Small intestine (tissue), 7 donors: ENCODE data around the gene FPR2. TPM values are rescaled to one million over a fixed set of nuclear protein-coding genes. Genes with fewer than 3 reads are reported as not detected.

Experiments used
- DNase-seq, 2 donors: peaks; one replicate each; pipeline versions ENCODE4 v3.0.0 to v3.0.0-alpha.2; 2013
- FAIRE-seq: peaks from 2 replicates; lab custom pipeline; 2012; peaks lifted over from hg19 to GRCh38; lab: Jason Lieb, UNC
- H3K27ac ChIP-seq, 3 donors: one replicate each; pipeline ENCODE4 v1.5.1; 2013; ENCODE audit warnings: low read length in 2 of 3, mild to moderate bottlenecking in 2 of 3, control low read depth in 1 of 3, inconsistent platforms in 1 of 3, low read depth in 1 of 3, moderate library complexity in 1 of 3
- H3K27me3 ChIP-seq, 3 donors: one replicate each; pipeline ENCODE4 v1.6.1; 2013; ENCODE audit warnings: low read length in 3 of 3, inconsistent platforms in 1 of 3; ENCODE audit not compliant: control insufficient read depth in 3 of 3, insufficient read depth in 3 of 3
- H3K36me3 ChIP-seq, 3 donors: one replicate each; pipeline ENCODE4 v1.6.1; 2013; ENCODE audit warnings: low read length in 3 of 3, inconsistent platforms in 1 of 3, low read depth in 1 of 3, mild to moderate bottlenecking in 1 of 3, moderate library complexity in 1 of 3; ENCODE audit not compliant: control insufficient read depth in 3 of 3, insufficient read depth in 2 of 3
- H3K4me1 ChIP-seq, 3 donors: one replicate each; pipeline ENCODE4 v1.6.1; 2013; ENCODE audit warnings: low read length in 2 of 3, inconsistent platforms in 1 of 3, low read depth in 1 of 3, mild to moderate bottlenecking in 1 of 3, moderate library complexity in 1 of 3; ENCODE audit not compliant: control insufficient read depth in 3 of 3, insufficient read depth in 2 of 3
- H3K4me3 ChIP-seq, 3 donors: one replicate each; pipeline ENCODE4 v1.5.1; 2013; ENCODE audit warnings: low read length in 3 of 3, control low read depth in 1 of 3, inconsistent platforms in 1 of 3, low read depth in 1 of 3, mild to moderate bottlenecking in 1 of 3, moderate library complexity in 1 of 3
- H3K9me3 ChIP-seq, 2 donors: one replicate each; pipeline ENCODE4 v1.6.1; 2013; ENCODE audit warnings: low read depth in 1 of 2, low read length in 1 of 2; ENCODE audit not compliant: control insufficient read depth in 2 of 2, insufficient read depth in 1 of 2
- WGBS, 3 donors: extraction: QIAGEN DNeasy Blood & Tissue Kit; methylation state at CpG; one replicate each; pipeline ENCODE4 v1.1.7; 2013; 5-methylcytosine and 5-hydroxymethylcytosine counted together
- polyA plus RNA-seq, 4 donors: library from polyadenylated mRNA; stranded (reverse) in 3 of 4; unstranded in 1 of 4; fragments of 200-250 nt in 3 of 4; fragments of 120-200 nt in 1 of 4; gene quantifications; one replicate each; pipeline versions ENCODE4 v1.2.1 to v1.2.3, GENCODE V29; 2013
- donor health status: healthy with polysubstance abuse.
- donor health status: control.
- donor health status: control.
- donor health status: Bipolar disorder and iron deficiency.
- donor health status: healthy.

FPR2 gene
- polyA plus RNA-seq, 4 donors = 0.04 to 2.6 (median 1.8) TPM; not detected in 1

- FAIRE-seq = no peak
- no peak for DNase-seq
- WGBS, 3 donors = 80 to 82% (median 81%) methylated on average over 2 of the region's 2 CpGs
Observed at GRCh38 chr19:51793994-51794393, 33.0 kb downstream of the FPR2 start.

GRCh38 chr19:51794885-51795490 is 34.0 kb downstream of the FPR2 start, which contains the start of gene FPR3:
Gene FPR3, plus strand, starts transcription at chr19:51795157. Its CDS starts 28,592 bp downstream, at chr19:51823749.
- Histone ChIP-seq H3K4me3 (no peak within 1 kb of the TSS), H3K27me3 (no peaks in the 10 kb centered on the region), H3K4me1 (no peaks in the 10 kb centered on the region), H3K36me3 (no peaks in the 10 kb centered on the region), H3K9me3 (peaks cover 0 to under 1% of the 10 kb centered on the region in 2 donors), H3K27ac (no peak within 1 kb of the TSS)
- DNase-seq = no peak
- FAIRE-seq = no peak
- WGBS, 3 donors = 62 to 74% (median 71%) methylated on average over 2 of the region's 2 CpGs

More at GRCh38 chr19:51793994-51794393, 33.0 kb downstream of the FPR2 start:
- Histone ChIP-seq H3K27me3 (no peaks in the 10 kb centered on the region), H3K36me3 (no peaks in the 10 kb centered on the region), H3K9me3 (no peaks in the 10 kb centered on the region), H3K27ac (no peak overlapping the region), H3K4me3 (no peak overlapping the region), H3K4me1 (no peaks in the 10 kb centered on the region)

- H3K27ac ChIP-seq = no peak overlapping the region
- H3K36me3 ChIP-seq = no peaks in the 10 kb centered on the region
- DNase-seq (no peak), FAIRE-seq (no peak)
- WGBS, 3 donors = 79 to 86% (median 81%) methylated on average over 8 of the region's 8 CpGs
- peaks cover 2% of the 10 kb centered on the region in 2 donors for H3K9me3 ChIP-seq
- no peaks in the 10 kb centered on the region for H3K27me3 ChIP-seq
- no peak overlapping the region for H3K4me3 ChIP-seq
- no peaks in the 10 kb centered on the region for H3K4me1 ChIP-seq
Observed at GRCh38 chr19:51796195-51796679, 35.3 kb downstream of the FPR2 start.

- H3K36me3 ChIP-seq = no peaks in the 10 kb centered on the region
- no peak overlapping the region for H3K4me3 ChIP-seq
- no peak for DNase-seq
- H3K9me3 ChIP-seq = peaks cover 2% of the 10 kb centered on the region in 2 donors
- no peak overlapping the region for H3K27ac ChIP-seq
- FAIRE-seq = no peak
- no peaks in the 10 kb centered on the region for H3K27me3 ChIP-seq
- 69 to 74% (median 74%) methylated on average over 5 of the region's 5 CpGs for WGBS, 3 donors
- no peaks in the 10 kb centered on the region for H3K4me1 ChIP-seq
Observed at GRCh38 chr19:51797480-51797879, 36.5 kb downstream of the FPR2 start.

- no peaks in the 10 kb centered on the region for H3K36me3 ChIP-seq
- H3K27ac ChIP-seq = peak overlapping the region in 1 of 3 donors; percentile 57
- H3K4me3 ChIP-seq = no peak overlapping the region
- H3K27me3 ChIP-seq = no peaks in the 10 kb centered on the region
- 43 to 61% (median 54%) methylated on average over 3 of the region's 3 CpGs for WGBS, 3 donors
- no peak for FAIRE-seq
- H3K4me1 ChIP-seq = no peaks in the 10 kb centered on the region
- DNase-seq = no peak
- H3K9me3 ChIP-seq = peaks cover 2% of the 10 kb centered on the region in 2 donors
Observed at GRCh38 chr19:51798062-51798461, 37.1 kb downstream of the FPR2 start.

GRCh38 chr19:51799034-51799773 is 38.2 kb downstream of the FPR2 start:
- Histone ChIP-seq H3K27ac (peak overlapping the region in 2 of 3 donors; percentile 28 to 57), H3K36me3 (no peaks in the 10 kb centered on the region), H3K9me3 (peaks cover 2% of the 10 kb centered on the region in 2 donors), H3K27me3 (no peaks in the 10 kb centered on the region), H3K4me3 (no peak overlapping the region), H3K4me1 (no peaks in the 10 kb centered on the region)
- WGBS, 3 donors = 57 to 86% (median 85%) methylated on average over 20 of the region's 20 CpGs
- FAIRE-seq = no peak
- DNase-seq = peak; percentile 11 to 26

GRCh38 chr19:51799774-51800472 is 38.9 kb downstream of the FPR2 start:
- no peak for FAIRE-seq
- no peaks in the 10 kb centered on the region for H3K27me3 ChIP-seq
- 80 to 88% (median 86%) methylated on average over 13 of the region's 13 CpGs for WGBS, 3 donors
- peak overlapping the region in 2 of 3 donors; percentile 21 to 57 for H3K27ac ChIP-seq
- H3K9me3 ChIP-seq = peaks cover 2% of the 10 kb centered on the region in 2 donors
- no peaks in the 10 kb centered on the region for H3K36me3 ChIP-seq
- DNase-seq = no peak
- no peak overlapping the region for H3K4me3 ChIP-seq
- no peaks in the 10 kb centered on the region for H3K4me1 ChIP-seq
